ENCODE results near the gene TSGA10. TPM values are rescaled to one million over a fixed set of nuclear protein-coding genes. Genes with fewer than 3 reads are reported as not detected.
A peak's percentile ranks its signal among the peaks of the same experiment; 100 is the strongest.

The TSGA10 gene
- total RNA-seq, 1 experiment from 2014 or later: 11.6 TPM

DNA sequence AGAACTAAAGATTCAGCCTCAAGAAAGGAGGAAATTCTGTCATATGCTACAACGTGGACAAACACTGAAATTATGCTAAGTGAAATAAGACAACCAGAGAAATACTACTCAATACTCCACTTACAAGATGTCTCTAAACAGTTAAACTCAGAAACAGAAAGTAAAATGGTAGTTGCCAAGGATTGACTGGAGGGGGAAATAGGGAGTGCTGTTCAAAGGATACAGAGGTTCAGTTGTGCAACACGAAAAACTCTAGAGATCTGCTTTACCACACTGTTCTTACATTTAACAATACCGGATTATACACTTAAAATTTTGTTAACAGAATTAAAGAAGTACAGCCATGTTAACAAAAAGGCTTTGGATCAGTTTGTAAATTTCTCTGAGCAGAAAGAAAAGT, 53.0 kb downstream of the TSGA10 start:
- no TSS peak for BruUV-seq (replicated peaks)
- peaks cover 8% of the 10 kb centered on the region for H3K4me1 Mint-ChIP-seq (ENCODE audit: insufficient read depth, unreplicated experiment)
- no peaks in the 10 kb centered on the region for H3K27me3 Mint-ChIP-seq (ENCODE audit: insufficient read depth, unreplicated experiment)
- no peak for TF ChIP-seq CTCF (IDR thresholded peaks at IDR 0.05; ENCODE audit: unreplicated experiment)
- POLR2A ChIA-PET: interaction anchor here (0.8 kb wide), 1 partner anchor 25 kb away, joined by 3 read pairs; no protein-coding TSS in a partner anchor
- H3K9me3 Mint-ChIP-seq (ENCODE audit: unreplicated experiment): no peaks in the 10 kb centered on the region
- CTCF ChIA-PET: no interaction called here
- intact Hi-C loops (cut with micrococcal nuclease): no loop called here
- no peaks in the 10 kb centered on the region for H3K36me3 Mint-ChIP-seq (ENCODE audit: insufficient read depth, unreplicated experiment)
- H3K4me3 Mint-ChIP-seq (ENCODE audit: unreplicated experiment): no peak overlapping the region
- peak overlapping the region; percentile 6 for H3K27ac Mint-ChIP-seq (ENCODE audit: low read depth, unreplicated experiment)
- DNase-seq (ENCODE audit: unreplicated experiment): peak; percentile 11

GRCh38 chr2:99096728-99097127, 58.0 kb downstream of the TSGA10 start:
- intact Hi-C loops (cut with micrococcal nuclease): no loop called here
- H3K4me3 Mint-ChIP-seq (ENCODE audit: unreplicated experiment): no peak overlapping the region
- ChIA-PET CTCF (interaction anchor here (0.7 kb wide), 1 partner anchor 948 kb away, joined by 3 read pairs; no protein-coding TSS in a partner anchor), POLR2A (interaction anchor here (1.7 kb wide), 1 partner anchor 44 kb away, joined by 5 read pairs; the partner anchor contains the start of gene C2orf15)
- DNase-seq (ENCODE audit: unreplicated experiment): no peak
- H3K27ac Mint-ChIP-seq (ENCODE audit: low read depth, unreplicated experiment): no peak overlapping the region
- H3K36me3 Mint-ChIP-seq (ENCODE audit: insufficient read depth, unreplicated experiment): no peaks in the 10 kb centered on the region
- no peak for TF ChIP-seq CTCF (IDR thresholded peaks at IDR 0.05; ENCODE audit: unreplicated experiment)
- H3K9me3 Mint-ChIP-seq (ENCODE audit: unreplicated experiment): peaks cover 8% of the 10 kb centered on the region
- no peaks in the 10 kb centered on the region for H3K27me3 Mint-ChIP-seq (ENCODE audit: insufficient read depth, unreplicated experiment)
- no TSS peak for BruUV-seq (replicated peaks)
- H3K4me1 Mint-ChIP-seq (ENCODE audit: insufficient read depth, unreplicated experiment): peaks cover 6% of the 10 kb centered on the region

DNA sequence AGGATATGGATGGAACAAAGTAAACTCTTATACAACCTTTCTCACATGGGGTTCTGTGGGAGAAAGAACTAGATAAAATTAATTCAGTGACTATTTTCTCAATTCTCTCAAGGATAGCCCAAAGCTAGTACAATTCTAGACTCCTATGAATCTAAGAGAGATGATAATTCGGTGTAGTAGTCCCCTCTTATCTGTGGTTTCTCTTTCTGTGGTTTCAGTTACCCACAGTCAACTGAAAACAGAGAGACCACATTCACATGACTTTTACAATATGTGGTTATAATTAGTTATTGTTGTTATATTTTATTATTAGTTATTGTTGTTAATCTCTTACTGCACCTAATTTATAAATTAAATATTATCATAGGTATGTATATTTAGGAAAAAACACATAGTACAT, 66.7 kb downstream of the TSGA10 start:
- H3K36me3 Mint-ChIP-seq (ENCODE audit: insufficient read depth, unreplicated experiment): no peaks in the 10 kb centered on the region
- H3K9me3 Mint-ChIP-seq (ENCODE audit: unreplicated experiment): peaks cover 8% of the 10 kb centered on the region
- no peak for TF ChIP-seq CTCF (IDR thresholded peaks at IDR 0.05; ENCODE audit: unreplicated experiment)
- CTCF ChIA-PET: no interaction called here
- no peak overlapping the region for H3K4me3 Mint-ChIP-seq (ENCODE audit: unreplicated experiment)
- H3K27me3 Mint-ChIP-seq (ENCODE audit: insufficient read depth, unreplicated experiment): no peaks in the 10 kb centered on the region
- intact Hi-C loops (cut with micrococcal nuclease): no loop called here
- DNase-seq (ENCODE audit: unreplicated experiment): no peak
- no TSS peak for BruUV-seq (replicated peaks)
- H3K4me1 Mint-ChIP-seq (ENCODE audit: insufficient read depth, unreplicated experiment): no peaks in the 10 kb centered on the region
- POLR2A ChIA-PET: interaction anchor here (1.0 kb wide), 1 partner anchor 53 kb away, joined by 4 read pairs; no protein-coding TSS in a partner anchor
- H3K27ac Mint-ChIP-seq (ENCODE audit: low read depth, unreplicated experiment): no peak overlapping the region

GRCh38 chr2:99086385-99086784, 68.4 kb downstream of the TSGA10 start:
- POLR2A ChIA-PET: no interaction called here
- CTCF ChIA-PET: interaction anchor here (0.6 kb wide), 1 partner anchor 86 kb away, joined by 4 read pairs; no protein-coding TSS in a partner anchor
- no peak for DNase-seq (ENCODE audit: unreplicated experiment)
- Mint-ChIP-seq H3K4me1 (ENCODE audit: insufficient read depth, unreplicated experiment) (no peaks in the 10 kb centered on the region), H3K4me3 (ENCODE audit: unreplicated experiment) (no peak overlapping the region), H3K9me3 (ENCODE audit: unreplicated experiment) (no peaks in the 10 kb centered on the region), H3K36me3 (ENCODE audit: insufficient read depth, unreplicated experiment) (no peaks in the 10 kb centered on the region), H3K27me3 (ENCODE audit: insufficient read depth, unreplicated experiment) (no peaks in the 10 kb centered on the region), H3K27ac (ENCODE audit: low read depth, unreplicated experiment) (no peak overlapping the region)
- no TSS peak for BruUV-seq (replicated peaks)
- intact Hi-C loops (cut with micrococcal nuclease): no loop called here
- TF ChIP-seq CTCF (IDR thresholded peaks at IDR 0.05; ENCODE audit: unreplicated experiment): no peak
